AG04450 (cell line): Measurements from ENCODE around the gene CACNA1C. TPM values are rescaled to one million over a fixed set of nuclear protein-coding genes. Genes with fewer than 3 reads are reported as not detected.

Source experiments
- CTCF ChIA-PET: fragments of 300-600, 350-600 bp; formaldehyde crosslinking; extraction: SDS; loops from one replicate; lab custom pipeline; 2022; ENCODE audit warnings: antibody characterized with exemption, inconsistent platforms; lab: Charles Lee
- POLR2A ChIA-PET: fragments of 350-600 bp; formaldehyde crosslinking; extraction: SDS; loops from one replicate; lab custom pipeline; 2021; ENCODE audit warnings: antibody characterized with exemption, inconsistent platforms; lab: Yijun Ruan, JAX
- DNase-seq: peaks from one replicate; pipeline ENCODE4 v3.0.0-alpha.2; 2011; ENCODE audit warnings: low read depth, low spot score
- H3K27ac ChIP-seq: one replicate; pipeline ENCODE4 v1.5.1; 2012; ENCODE audit warnings: low read depth, low read length, control low read depth
- H3K27me3 ChIP-seq: one replicate; pipeline ENCODE4 v1.6.0; 2012; ENCODE audit warnings: low read length; ENCODE audit not compliant: control insufficient read depth, insufficient read depth
- H3K4me3 ChIP-seq: 2 replicates; pipeline ENCODE4 v1.5.1; 2011; ENCODE audit warnings: mild to moderate bottlenecking, low read depth, low read length, control low read depth
- H3K9me3 ChIP-seq: 2 replicates; pipeline ENCODE4 v1.5.1; 2012; ENCODE audit warnings: low read length; ENCODE audit not compliant: control insufficient read depth, insufficient read depth
- CTCF ChIP-seq: IDR thresholded peaks from 2 replicates; pipeline ENCODE4 v1.5.1; 2011; ENCODE audit warnings: low read depth, low read length, control low read depth, inconsistent platforms
- polyA plus RNA-seq: library from polyadenylated mRNA; depleted of rRNA; stranded (reverse); fragments of >200 nt; gene quantifications from 2 replicates; pipeline ENCODE4 v1.2.3, GENCODE V29; 2011

Gene CACNA1C
- polyA plus RNA-seq, 1 experiment = 5.9 TPM

DNA sequence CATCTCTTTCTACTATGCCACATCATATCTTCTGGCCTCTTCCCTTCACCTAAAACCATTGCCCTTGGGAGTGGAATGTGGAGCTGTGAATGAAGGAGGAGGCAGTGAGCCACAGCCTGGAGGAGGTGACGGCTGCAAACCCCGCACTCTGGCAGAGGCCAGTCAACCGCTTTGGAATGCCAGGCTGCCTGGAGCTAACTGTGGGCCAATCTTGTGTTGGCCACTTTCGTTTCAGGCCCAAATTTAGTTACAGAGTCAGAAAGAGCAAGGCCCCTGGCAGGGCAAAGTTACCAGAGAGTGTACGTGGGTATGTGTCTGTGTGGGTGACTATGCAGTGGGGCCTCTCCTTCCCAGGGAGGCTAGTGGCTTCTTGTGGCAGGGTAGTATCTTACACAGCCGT, 40.1 kb downstream of the CACNA1C start:
- no peak overlapping the region for H3K4me3 ChIP-seq

GRCh38 chr12:2094597-2094996, 41.8 kb downstream of the CACNA1C start:
- DNase-seq = no peak
- POLR2A ChIA-PET = no interaction called here
- CTCF ChIA-PET = no interaction called here
- no peak overlapping the region for H3K27ac ChIP-seq
- TF ChIP-seq CTCF = no peak
- no peaks in the 10 kb centered on the region for H3K9me3 ChIP-seq
- no peaks in the 10 kb centered on the region for H3K27me3 ChIP-seq
- no peak overlapping the region for H3K4me3 ChIP-seq

More for the DNA sequence above, 40.1 kb downstream of the CACNA1C start:
- Histone ChIP-seq H3K9me3 (no peaks in the 10 kb centered on the region), H3K27ac (peak overlapping the region; percentile 21), H3K27me3 (no peaks in the 10 kb centered on the region)
- no peak for TF ChIP-seq CTCF
- ChIA-PET POLR2A (interaction anchor here (1.1 kb wide), 1 partner anchor 106 kb away, joined by 3 read pairs; no protein-coding TSS in a partner anchor), CTCF (no interaction called here)
- no peak for DNase-seq

- Histone ChIP-seq H3K4me3 (no peak overlapping the region), H3K27ac (no peak overlapping the region), H3K9me3 (no peaks in the 10 kb centered on the region), H3K27me3 (no peaks in the 10 kb centered on the region)
- POLR2A ChIA-PET = no interaction called here
- no peak for TF ChIP-seq CTCF
- DNase-seq = no peak
- CTCF ChIA-PET = no interaction called here
Measured at GRCh38 chr12:2095878-2096277, 43.1 kb downstream of the CACNA1C start.

DNA sequence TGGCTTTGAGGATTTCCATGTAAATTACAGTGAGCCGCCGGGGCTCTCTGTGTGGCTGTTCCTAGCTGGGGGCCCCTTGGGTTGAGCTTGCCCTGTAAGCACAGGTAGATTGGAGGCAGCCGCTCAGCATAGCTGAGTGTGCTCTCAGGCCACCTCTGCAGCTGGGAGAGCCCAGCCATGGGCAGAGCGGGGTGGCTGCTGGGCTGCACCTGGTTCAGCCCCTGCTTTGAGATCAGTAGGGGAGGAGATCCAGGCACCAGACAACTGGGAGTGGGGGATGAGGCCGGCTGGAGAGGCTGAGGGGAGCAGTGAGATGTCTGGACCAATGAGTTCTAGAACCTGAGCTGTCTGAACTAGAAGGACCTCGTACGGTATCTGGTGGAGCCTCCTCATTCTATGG, 44.8 kb downstream of the CACNA1C start:
- POLR2A ChIA-PET = no interaction called here
- no peak for DNase-seq
- Histone ChIP-seq H3K9me3 (no peaks in the 10 kb centered on the region), H3K27ac (no peak overlapping the region), H3K27me3 (no peaks in the 10 kb centered on the region), H3K4me3 (no peak overlapping the region)
- CTCF ChIA-PET = no interaction called here
- TF ChIP-seq CTCF = no peak

GRCh38 chr12:2098852-2099251, 46.1 kb downstream of the CACNA1C start:
- CTCF ChIA-PET = no interaction called here
- Histone ChIP-seq H3K4me3 (no peak overlapping the region), H3K9me3 (no peaks in the 10 kb centered on the region), H3K27me3 (no peaks in the 10 kb centered on the region), H3K27ac (no peak overlapping the region)
- no peak for TF ChIP-seq CTCF
- DNase-seq = no peak
- POLR2A ChIA-PET = no interaction called here
